ENCODE measurements around the gene TMX2.
A peak's percentile ranks its signal among the peaks of the same experiment; 100 is the strongest.
"Not testable (repeated sequence)": the region's sequence is repeated elsewhere in the genome, so short reads cannot be mapped to it uniquely, and the experiment has no call there.

Gene TMX2

DNA sequence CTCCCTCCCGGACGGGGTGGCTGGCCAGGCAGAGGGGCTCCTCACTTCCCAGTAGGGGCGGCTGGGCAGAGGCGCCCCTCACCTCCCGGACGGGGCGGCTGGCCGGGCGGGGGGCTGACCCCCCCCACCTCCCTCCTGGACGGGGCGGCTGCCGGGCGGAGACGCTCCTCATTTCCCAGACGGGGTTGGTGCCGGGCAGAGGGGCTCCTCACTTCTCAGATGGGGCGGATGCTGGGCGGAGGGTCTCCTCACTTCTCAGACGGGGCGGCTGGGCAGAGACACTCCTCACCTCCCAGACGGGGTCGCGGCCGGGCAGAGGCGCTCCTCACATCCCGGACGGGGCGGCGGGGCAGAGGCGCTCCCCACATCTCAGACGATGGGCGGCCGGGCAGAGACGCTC lies 4.3 kb downstream of the TMX2 start:
- DNase-seq: not testable (repeated sequence)

DNA sequence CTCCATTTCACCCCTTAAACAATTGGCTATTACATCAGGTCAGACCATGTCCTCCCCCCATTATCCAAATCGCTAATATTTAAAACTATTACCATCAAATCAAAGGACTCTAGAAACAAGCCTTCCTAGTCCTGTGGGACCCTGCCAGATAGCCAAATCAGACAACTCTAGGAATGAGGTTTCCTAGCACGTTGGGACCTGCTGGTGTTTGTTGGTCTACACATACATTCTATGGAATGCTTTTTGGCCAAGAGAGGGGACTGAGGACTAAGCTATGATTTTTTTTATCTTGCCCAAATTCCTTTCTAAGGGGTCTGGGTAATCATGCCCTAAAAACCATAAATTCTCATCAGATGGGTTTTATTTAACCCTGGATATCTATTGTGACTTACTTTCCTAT lies 14.8 kb downstream of the TMX2 start:
- no peak for DNase-seq

DNA sequence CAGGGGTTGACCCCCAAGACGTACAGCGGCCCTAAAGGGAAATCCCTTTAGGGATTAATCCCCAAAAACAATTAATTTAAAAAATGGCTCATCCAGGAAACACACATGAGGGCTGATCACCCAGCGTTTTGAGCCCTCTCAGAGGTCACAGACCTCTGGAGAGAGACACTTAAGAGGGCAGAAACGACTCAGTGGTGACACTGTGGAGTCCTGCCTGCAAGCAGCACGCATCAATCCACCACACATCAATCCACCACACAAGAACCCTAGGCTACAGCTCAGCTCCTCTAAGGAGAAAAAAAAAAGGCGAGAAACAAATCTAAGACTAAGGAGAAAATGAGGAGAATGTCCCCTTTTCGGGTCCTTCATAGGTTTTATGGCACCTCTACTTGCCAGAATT lies 16.4 kb downstream of the TMX2 start:
- no peak for DNase-seq

DNA sequence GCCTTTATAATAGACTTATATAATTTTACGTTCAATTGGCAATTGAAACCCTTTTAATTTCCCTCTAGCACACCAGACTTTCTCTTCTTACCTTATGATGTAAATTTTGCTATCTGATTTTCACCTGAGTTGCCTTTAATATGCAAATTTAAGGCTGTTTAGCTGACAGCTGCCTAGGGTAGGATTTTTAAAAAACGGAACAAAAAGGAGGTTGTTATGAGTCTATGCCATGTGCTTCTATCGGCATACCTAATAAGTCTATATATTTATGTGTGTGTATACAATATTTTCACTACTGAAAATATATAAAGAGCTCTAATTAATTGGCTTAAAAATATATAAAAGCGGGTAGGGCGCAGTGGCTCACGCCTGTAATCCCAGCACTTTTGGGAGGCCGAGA lies 17.1 kb downstream of the TMX2 start:
- DNase-seq: no peak

DNA sequence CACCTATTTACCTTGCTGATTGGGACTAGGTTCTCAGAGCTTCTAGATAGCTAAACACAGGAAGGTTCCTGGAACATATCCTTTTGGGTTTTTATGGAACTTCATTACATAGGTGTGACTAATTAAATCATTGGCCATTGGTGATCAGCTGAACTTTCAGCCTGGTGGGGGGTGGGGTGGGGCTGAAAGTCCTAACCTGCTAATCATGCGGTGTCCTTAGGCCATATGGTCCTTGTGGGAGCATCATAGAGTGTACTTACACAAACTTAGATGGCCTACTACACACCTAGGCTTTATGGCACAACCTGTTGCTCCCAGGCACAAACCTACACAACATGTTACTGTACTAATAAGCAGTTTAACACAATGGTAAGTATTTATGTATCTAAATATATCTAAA lies 20.3 kb downstream of the TMX2 start:
- no peak for DNase-seq

DNA sequence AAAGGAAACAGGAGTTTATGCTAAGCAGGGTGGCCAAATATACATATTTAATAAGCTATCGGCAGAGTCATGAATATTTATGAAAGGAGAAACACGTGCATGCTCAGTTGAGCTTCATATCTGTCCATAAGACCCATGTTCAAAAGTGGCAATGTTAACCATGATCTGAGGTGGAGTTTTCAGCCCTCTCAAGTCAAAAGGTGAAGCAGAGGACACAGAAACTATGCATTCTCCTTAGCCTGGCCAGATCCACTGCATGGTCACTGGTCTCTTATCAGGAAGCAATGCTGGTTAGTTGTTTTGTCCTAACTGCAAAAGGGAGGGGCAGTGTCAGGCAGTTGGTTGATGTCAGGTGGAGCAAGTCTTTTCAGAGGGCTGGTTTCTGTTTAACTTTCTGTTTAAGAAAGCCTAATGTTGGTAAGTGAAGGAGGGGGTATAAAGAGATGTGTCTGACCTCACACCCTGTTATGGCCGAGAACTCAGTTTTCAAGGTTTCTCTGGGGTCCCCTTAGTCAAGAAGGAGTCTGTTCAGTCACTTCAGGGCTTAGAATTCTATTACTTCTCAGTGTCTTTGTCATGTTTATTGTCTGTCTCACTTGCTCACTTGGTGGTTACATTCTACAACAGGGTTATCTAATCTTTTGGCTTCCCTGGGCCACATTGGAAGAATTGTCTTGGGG lies 23.4 kb downstream of the TMX2 start:
- DNase-seq: no peak

DNA sequence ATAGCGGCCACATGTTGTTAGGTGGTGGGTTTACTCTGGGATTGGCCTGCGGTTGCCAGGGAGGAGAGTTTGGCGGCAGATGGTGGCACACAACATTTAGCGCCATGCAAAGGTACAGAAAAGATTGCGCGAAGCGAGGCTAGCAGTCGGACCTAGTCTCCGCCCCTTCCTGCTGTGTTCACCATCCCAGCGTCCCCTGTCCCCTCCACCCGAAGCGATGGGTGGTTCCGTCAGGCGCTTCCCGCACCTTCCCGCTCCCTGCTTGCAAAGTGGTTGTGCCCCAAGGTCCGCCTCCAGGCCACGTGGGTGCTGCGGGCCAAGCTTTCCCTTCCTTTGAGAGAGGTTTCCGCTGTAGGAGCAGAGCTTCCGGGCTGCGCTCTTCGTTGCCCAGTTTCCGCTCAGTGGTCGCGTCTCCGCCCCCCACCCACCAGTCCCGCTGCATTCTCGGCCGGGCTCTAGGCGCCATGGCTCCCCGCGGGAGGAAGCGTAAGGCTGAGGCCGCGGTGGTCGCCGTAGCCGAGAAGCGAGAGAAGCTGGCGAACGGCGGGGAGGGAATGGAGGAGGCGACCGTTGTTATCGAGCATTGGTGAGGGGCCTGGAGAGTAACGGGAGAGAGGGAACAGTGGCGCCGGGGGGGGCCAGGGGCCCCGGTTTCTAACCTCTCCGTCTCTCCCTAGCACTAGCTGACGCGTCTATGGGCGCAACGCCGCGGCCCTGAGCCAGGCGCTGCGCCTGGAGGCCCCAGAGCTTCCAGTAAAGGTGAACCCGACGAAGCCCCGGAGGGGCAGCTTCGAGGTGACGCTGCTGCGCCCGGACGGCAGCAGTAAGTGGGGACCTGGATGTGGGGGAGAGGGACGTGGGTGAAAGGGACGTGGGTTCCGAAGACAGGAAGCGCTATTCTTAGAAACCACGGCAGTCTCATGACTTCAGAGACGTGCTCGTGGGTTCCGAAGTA lies 29.0 kb downstream of the TMX2 start, which contains the start of gene SELENOH:
SELENOH (plus strand) TSS at position 360 of the 955 bp plus-strand sequence; CDS start at position 465, 105 bp downstream.
- peak; percentile 91 for DNase-seq

DNA sequence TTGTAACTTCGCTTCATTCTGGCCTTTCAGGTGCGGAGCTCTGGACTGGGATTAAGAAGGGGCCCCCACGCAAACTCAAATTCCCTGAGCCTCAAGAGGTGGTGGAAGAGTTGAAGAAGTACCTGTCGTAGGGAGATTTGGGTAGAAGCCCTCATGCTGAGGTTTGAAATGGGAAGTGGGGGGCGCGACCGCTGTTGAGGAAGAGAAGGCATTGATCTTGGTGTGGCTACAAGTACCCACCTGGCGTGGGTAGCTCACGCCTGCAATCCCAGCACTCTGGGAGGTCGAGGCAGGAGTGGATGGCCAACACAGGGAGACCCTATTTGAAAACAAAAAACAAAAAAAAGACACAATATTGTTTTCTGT lies 29.7 kb downstream of the TMX2 start:
- no peak for DNase-seq

DNA sequence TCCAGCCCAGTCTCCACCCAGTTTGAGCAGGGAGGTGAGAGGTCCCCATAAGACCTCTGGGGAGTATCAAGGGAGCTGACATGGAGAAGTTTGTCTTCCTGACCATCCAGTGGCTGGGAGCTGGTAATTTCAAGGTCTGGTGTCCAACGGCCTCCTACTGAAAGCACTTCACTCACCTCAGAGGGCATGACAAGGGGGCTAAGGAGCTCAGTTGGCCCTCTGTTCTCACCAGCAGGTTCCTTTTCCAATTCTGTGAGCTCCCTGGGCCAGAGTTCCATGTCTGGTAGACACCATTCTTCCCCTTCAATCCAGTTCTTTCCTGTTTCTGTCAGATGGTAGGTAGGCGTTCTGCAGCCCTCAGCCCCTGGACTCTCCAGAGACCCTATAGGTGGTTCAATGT lies 32.0 kb downstream of the TMX2 start:
- DNase-seq: no peak

DNA sequence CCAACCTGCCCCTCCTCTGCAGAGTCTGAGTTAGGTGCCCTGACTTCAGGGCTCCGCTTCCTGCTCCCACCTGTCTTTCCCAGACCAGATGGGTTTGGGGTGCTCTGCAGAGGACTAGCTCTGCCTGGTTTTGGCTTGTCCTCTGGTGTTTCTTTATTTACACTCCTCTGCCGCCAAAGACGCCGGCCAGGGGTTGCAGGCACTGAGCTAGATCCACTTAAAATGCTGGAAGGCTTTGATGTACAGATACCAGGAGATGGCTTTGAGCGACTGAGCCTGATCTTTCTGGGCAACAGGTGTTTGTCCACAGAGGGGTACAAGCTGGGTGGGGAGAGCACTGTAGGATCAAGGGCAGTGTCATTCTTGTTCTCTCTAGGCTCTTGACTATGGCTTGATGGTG lies 32.8 kb downstream of the TMX2 start:
- no peak for DNase-seq

DNA sequence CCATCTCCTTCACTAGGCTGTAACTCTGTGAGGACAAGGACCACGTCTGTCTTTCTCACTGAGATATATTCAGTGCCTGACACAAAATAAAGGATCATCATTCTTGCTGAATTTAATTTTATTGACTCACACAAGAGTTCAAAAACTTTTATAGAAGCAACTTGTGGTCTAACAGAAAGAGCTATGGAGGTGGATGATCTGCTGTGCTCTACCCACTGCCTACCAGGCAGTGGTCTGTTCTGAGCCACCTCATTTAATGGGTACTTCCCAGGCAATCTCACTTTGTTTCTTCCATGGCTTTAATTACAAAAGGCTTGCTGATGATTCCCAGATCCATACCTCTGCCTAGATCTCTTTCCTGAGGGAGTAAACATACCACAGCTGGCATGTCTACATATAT lies 34.5 kb downstream of the TMX2 start:
- DNase-seq: no peak

DNA sequence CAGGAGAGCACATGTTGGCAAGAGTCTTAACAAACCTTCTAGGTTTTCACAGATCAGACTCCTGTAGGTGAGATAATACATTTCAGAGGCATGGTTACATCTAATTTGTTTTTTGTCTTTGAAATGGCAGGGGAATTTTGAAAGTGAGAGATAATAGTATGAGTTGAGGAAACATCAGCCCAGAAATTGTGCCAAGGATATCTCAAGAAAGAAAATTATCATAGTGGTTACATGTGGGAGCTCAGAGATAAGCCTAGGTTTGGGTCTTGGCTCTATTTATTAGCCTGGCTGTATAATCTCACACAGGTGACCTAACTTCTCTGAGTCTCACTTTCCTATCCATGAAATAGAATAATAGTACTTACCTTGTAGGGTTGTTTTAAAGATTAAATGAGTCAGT lies 38.8 kb downstream of the TMX2 start:
- no peak for DNase-seq

DNA sequence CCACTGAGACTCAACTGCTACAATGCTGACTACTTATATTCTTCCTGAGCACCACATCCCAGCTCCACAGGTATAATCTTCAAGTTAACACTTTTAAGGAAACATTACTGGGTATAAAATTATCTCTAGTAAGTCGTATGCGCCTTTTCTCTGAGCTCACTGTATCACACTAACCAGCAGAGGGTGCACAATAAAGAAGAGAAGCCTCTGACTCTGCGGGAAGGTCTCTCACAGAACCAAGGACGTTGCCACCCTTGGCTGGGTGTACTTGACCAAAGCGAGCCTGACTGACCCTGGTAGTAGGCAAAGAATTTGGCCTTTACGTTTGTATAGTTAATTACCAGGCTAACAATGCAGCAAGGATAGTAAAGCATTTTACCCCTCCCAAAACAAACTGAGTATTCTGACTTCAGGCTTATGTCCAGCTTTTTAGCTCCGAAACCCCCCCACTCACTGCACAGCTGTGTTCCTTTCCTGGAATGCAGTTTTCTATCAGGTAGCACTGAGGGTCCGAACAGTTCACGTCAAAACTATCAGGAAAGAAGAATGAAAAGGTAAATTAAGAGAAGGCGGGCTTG lies 39.4 kb downstream of the TMX2 start, which contains the start of gene BTBD18:
BTBD18 (minus strand) TSS at position 144 of the 578 bp plus-strand sequence. CDS start 631 bp downstream, outside the sequence.
- DNase-seq: no peak

DNA sequence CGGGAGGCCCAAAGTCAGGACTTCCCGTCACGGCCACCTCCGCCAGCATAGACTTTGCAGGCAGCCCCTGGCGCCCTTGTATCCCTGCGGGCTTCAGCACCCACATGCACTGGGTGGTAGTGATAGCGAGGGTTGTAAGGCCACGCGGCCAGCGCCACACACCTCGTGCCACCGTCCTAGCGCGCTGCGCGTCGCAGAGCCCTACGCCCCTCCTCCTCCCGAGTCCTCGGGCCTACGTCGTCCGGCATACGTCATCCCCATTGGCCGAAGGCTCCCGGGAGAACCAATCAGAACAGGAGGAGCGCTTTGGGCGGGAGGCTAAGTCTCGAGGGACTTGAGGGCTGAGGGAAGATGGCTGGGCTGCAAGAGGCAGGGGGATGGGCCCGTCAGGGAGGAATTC lies 40.6 kb downstream of the TMX2 start:
- DNase-seq: no peak

DNA sequence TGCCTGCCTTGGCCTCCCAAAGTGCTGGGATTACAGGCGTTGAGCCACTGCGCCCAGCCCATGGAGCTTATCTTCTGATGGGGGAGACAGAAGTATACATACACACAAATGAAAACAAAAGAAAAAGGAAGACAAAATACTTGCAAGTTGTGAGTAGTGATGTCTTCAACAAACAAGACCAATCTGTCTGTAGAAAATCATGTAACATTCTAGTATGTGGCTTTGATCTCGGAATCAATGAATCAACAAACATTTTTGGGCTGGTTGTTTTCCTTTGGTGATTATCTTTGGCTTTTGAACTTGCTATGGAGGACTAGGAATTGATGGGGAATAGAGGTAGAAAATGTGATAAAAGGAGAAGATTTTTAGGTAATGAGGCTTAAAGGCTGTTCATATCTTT lies 45.8 kb downstream of the TMX2 start:
- no peak for DNase-seq

DNA sequence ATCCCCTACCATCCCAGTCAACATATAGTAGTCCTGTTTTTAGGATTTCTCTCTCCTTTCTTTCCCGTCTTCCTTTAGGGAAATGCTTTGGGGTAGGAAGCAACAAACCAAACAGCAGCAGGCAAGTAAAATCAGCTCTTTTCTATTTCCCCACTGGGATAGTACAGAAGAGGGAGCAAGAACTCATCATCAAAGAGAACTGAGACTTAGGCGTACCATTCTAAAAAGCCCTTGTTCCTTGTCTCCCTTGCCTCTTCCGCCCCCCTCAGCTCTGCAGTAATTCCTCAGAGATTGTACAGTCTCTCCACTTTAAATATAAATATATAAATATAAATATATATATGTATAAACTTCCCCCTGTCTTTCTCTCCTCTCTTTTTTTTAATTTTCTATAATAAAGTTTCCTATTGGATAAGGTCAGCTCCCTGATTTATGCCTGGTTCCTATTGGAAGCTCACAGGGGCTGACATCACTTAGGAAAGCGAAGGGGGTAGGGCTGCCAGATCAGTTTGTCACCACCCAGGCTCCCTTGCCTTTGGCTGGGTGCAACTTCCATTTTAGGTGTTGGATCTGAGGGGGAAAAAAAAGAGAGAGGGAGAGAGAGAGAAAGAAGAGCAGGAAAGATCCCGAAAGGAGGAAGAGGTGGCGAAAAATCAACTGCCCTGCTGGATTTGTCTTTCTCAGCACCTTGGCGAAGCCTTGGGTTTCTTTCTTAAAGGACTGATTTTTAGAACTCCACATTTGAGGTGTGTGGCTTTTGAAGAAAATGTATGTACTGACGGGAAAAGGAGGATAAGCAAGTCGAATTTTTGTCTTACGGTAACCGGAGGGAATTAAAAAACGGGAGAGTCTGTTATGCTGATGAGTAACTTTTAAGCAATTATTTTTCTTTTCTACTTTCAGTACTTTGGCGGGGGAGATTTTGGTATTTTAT lies 49.2 kb downstream of the TMX2 start, which contains the start of gene CTNND1:
CTNND1 (plus strand) TSS at position 502 of the 934 bp plus-strand sequence. CDS start 29,677 bp downstream, outside the sequence.
- peak; percentile 50 for DNase-seq

DNA sequence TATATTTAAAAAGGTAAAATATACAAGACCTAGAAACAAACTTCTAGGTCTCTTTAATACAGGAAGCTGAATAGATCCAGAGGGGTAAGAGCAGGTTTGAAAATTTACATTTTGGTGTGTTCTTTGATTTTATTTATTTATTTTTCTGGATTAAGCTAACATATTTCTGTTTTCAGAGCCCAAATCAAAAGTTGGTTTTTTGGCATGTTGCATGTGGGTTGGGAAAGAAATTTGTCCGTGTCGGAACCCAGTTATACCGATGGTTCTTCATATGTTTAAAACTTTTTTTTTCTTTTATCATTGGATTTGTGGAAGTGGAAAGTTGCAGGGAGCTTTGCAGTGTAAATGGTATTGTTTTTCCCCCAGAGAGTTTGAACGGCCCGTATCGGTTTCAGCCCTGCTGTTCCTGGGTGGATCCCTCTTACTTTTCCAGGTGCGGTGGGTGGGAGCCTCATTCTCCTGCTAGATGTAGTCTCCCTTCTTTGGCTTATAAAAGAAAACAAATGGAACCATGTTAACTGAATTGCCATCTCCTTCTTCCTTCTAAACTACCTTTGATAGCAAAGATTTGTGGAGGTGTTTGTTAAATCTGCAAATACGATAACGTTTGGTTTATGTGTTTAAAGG lies 50.0 kb downstream of the TMX2 start:
- no peak for DNase-seq

DNA sequence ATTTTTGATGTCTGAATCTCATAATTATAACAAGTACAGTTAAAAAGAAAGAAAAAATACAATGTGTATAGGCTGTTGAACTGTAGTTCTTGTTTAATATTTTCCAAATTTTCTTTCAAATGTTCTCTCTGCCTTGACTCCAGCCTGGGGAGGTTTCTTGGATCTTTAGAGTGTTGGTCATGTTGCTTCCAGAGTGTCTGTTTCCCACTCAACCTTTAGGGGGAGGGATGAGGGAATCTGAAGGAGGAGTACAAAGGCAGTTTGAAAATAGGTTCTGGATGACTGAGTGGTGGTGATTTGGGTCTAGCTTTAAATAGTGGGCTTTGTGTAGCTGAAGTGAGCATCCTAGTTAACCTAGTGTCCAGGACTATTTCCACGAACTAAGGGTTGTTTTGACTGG lies 51.2 kb downstream of the TMX2 start:
- no peak for DNase-seq

DNA sequence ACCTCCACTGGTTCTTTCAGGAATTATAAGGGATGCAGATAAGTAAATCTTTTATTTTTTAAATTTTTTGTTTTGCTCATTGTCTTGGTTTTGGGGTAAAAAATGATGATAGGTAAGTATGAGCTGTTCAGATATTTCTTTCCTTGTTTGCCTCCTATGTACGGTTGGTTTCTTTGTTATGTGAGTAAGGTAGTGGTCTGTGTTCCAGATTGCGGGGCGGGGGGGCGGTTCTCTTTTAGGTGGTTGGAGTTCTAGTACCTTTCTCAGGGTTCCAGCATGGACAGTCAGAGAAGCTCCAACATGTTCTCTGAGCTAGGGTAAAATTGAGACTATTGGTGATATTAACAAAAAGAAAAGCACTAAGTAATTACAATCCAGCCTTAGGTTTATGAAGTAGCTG lies 51.6 kb downstream of the TMX2 start:
- no peak for DNase-seq

DNA sequence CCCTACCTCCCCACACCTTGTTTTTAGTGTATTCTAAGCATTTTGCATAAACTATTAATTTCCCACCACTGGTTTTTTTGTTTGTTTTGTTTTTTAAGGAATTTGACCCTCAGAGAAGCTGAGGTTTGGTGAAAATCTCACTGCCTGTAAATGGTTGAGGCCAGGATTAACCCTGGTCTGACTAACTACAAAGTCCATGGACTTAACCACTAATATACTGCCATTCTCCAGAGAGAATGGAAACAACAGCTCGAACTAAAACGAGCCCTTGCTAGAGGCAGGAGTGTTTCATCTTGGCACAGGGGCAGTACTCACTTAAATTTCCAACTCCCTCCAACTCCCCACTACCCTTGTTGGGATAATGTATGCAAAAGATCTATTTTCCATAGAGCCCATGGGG lies 52.2 kb downstream of the TMX2 start:
- DNase-seq: no peak

DNA sequence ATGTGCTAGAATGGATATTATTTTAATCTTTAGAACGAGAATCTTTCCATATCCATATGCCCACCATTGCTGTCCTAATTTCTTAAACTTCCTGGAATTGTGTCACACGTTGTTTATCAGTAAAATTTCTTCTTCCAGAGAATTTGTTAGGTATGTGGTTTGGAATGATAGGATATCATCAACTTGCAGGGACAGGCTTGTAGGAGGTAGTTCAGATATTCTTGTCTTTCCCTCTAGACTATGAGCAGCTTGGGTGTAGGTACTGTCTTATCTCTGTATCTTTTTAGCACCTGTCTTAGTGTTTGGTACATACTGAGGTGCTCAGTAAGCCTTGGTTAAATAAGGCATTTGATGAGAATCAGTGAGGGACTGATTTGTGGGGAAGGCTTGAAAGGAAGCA lies 52.6 kb downstream of the TMX2 start:
- no peak for DNase-seq

DNA sequence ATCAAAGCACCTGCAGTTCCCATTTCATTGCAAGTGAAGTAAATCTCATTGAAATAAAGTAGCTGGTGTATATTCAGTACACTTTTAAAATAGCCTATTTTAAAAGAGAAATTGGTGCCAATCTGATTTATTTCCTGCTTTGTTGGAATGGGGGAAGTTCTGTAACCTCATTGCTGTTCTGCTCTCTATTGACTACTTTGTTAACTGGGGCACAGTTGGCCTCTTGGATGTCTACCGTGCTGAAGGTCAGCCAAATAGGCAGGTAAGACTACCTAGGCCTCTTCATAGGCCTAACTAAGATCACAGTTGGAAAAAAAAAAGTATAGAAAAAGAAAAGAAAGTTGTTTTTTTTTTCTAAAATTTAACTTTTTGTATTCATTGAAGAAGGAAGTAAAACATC lies 58.4 kb downstream of the TMX2 start:
- no peak for DNase-seq

Data from CD4-positive, alpha-beta T cell treated with Interferon gamma for 1 hour (primary cell).